ENCODE results near the gene GAD2.

Gene GAD2

GRCh38 chr10:26216585-26217395 is at the start of gene GAD2:
GAD2 (plus strand) TSS chr10:26216774; CDS start chr10:26216810, 36 bp downstream.
- no peak for DNase-seq (ENCODE audit: low spot score)

GRCh38 chr10:26169466-26169865 is 47.1 kb upstream of the GAD2 start:
- DNase-seq (ENCODE audit: low spot score), result peak; percentile 20

DNA sequence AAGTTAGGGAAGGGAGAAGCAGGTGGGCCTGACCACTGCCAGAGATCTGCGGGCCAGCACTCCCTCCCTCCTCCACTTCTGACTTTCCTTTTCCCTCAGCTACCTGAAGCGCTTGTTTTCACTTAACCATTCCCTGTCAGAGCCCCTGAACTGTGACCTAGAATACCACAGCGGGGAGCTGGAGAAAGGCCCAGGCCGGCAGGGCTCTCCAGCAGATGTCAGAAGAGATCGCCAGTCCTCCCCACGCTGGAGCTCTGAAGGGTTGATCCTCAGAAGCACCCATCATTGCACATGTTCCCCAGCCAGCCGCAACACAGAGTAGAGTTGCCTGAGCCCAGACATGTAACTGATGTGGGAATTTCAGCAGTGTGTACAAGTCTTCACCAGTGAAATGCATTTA is 44.4 kb upstream of the GAD2 start:
- DNase-seq (ENCODE audit: low spot score), result no peak

GRCh38 chr10:26173837-26174236 is 42.7 kb upstream of the GAD2 start:
- DNase-seq (ENCODE audit: low spot score), result no peak

DNA sequence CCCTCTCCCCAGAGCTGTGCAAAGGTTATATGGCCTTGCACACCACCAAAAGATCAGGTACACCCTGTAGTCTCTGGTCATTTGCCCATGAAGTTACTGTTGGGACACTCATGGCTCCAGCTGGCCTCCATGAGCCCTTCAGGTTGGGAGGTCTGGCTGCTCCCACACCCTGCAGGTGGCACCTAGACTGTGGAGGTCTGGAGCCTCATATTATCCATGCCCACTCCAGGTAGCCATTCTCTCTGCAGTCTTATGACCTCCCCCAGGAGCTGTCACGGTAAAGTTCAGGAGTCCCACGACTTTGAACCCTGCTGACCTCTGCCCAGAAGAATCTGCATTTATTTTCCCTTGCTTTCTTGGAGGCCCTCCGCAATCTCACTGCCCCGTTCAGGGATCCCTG is 39.2 kb upstream of the GAD2 start:
- no peak for DNase-seq (ENCODE audit: low spot score)

GRCh38 chr10:26194275-26194674 is 22.3 kb upstream of the GAD2 start:
- DNase-seq (ENCODE audit: low spot score), result no peak

DNA sequence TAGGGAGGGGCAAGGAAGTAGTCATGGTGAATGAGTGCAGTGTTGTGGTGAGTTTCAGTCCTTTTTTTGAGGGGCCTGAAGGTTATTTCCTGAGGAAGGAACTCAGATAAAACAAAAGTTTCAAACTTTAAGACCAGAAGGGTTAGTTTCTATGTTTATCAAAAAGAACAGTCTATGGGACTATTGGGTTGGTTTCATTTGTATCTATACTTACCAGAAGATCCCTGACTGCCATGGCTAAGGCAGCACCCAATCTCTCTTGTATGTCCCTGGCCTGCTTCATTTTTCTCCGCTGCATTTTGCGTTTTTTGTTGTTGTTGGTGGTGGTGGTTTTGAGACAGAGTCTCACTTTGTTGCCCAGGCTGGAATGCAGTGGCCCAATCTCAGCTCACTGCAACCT is 19.3 kb upstream of the GAD2 start:
- DNase-seq (ENCODE audit: low spot score), result no peak

DNA sequence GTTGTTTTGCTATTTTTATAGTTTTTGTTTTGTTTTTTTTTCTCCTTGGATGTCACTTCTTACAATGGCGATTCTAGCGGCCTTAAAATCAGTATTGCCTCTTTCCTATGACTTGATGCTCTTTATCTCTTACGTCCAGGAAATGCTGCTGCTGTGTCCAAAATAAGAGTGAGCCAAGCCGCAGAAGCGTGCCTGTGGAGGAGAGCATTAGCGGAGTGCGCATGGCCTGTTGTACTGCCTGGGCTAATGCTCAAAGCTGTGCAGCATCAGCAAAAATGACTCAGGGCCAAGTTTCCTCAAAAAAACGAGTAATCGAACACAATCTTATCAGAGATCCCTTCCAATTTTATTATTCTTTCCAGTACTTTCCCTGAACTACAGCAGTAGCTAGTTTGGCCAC is 18.5 kb upstream of the GAD2 start:
- DNase-seq (ENCODE audit: low spot score), result no peak

DNA sequence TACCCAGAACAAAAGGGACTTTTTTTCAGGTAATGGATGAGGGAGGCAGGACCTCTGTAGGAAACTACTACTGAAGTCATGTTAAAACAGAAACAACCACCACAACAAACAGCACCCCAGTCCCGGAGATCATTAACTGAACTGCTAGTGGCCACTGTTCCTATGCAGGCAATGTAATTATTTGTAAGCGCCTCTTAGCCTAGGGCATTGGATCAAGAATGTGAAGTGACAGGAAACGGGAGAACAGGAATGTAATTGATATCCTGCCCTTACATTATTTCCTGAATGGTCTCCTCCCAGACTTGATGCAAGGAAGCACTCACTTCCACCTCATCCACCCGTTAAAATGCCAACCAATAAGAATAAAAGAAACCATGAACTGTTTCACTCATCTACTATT is 16.7 kb upstream of the GAD2 start:
- no peak for DNase-seq (ENCODE audit: low spot score)

DNA sequence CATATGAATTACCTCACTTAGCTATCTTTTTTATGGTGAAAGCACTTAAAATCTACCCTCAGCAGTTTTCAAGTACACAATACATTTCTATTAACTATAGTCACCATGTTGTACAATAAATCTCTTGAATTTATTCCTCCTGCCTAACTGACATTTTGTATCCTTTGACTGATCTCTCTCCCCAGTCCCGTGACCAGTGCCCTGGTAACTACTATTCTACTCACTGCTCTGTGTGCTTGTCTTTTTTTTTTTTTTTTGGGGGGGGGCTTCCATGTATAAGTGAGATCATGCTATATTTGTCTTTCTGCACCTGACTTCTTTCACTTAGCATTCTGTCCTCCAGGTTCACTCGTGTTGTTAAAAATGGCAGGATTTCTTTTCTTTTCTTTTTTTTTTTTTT is 11.4 kb upstream of the GAD2 start:
- no peak for DNase-seq (ENCODE audit: low spot score)

GRCh38 chr10:26211781-26212444 is 4.7 kb upstream of the GAD2 start:
- DNase-seq (ENCODE audit: low spot score), result no peak

GRCh38 chr10:26212511-26212910 is 4.1 kb upstream of the GAD2 start:
- DNase-seq (ENCODE audit: low spot score), result no peak

GRCh38 chr10:26213157-26213800 is 3.3 kb upstream of the GAD2 start:
- no peak for DNase-seq (ENCODE audit: low spot score)

DNA sequence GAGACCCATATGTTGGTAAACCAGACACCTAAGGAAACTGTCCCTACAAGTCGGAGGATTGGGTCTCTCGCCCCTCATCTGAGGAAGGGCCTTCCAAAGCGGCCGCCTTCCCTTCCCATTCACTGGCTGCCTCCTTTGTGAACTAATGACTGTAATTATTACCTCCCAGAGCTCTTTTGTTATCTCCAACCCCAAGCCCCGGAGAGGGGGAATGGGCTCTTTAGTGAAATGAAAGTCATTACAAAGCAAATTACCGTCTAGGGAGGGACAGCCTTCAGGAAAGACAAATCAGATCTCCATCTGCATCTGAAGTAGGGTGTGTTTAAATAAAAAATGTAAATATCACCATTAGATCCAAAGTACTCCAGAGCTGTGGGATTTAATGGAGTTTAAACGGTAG is 2.6 kb upstream of the GAD2 start:
- no peak for DNase-seq (ENCODE audit: low spot score)

DNA sequence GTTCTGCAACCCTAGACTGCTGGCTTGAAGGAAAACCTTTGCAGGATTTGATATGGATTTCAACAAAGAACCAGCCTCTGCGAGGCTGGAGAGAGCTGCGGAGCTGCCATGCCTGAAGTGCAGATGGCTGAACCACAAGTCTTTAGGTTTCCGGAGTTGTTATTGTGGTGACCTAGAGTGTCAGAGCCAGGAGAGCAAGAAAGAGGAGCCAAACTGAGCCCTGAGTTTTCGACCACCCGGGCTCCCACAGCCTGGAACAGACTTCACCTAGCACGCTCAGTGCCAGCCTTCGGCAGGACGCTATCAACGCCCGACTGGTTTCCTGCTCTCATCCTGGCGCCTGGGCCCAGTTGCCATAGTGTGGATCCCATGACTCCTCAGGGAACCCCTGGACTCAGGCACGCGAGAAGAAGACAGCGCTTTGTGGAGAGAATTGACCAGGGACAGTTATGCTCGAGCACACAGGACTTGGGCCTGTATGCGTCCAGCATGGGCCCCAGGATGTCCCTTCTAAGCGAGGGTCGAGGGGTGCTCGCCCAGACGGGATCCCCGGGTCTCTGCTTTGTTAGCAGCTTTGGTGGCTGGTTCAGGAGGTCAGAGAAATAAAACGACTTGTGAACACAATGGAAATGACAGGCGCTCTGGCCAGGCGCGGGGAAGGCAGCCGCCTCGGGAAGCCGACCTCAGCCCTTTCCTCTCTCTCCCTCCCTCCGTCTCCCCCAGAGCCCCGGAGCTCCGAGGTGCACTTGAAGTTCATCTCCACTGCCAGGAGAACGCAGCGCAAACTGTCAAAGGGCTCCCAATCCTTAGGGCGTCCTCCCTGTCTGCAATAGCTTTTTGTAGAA is 1.8 kb upstream of the GAD2 start:
- no peak for DNase-seq (ENCODE audit: low spot score)

DNA sequence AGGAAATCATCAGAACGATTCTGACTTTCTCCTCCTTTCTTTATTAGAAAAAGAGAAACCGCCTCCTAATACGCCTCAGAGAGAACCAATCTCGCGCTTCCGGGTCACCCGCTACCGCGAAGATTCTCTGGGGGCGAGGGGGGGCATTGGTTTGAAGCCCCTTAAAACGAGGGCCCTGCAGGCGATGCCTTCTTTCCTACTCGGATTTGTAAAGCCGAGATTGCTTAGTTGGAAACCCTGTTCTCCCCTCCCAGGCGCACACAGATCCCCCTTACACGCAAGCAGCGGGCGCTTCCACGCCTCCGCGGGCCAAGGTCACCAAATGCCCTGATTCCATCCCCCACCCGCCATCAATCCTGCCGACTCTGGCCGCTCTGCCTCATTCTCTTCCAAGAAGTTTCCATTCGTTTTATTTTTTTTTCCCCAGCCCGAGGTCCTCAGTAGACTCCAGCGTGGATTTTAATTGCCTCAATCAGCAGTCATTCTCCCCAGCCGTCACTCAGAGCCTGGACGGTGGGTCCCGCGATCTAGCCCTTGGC is 1.1 kb upstream of the GAD2 start:
- no peak for DNase-seq (ENCODE audit: low spot score)

- no peak for DNase-seq (ENCODE audit: low spot score)
Observed at GRCh38 chr10:26215935-26216584, 514 bp upstream of the GAD2 start.

DNA sequence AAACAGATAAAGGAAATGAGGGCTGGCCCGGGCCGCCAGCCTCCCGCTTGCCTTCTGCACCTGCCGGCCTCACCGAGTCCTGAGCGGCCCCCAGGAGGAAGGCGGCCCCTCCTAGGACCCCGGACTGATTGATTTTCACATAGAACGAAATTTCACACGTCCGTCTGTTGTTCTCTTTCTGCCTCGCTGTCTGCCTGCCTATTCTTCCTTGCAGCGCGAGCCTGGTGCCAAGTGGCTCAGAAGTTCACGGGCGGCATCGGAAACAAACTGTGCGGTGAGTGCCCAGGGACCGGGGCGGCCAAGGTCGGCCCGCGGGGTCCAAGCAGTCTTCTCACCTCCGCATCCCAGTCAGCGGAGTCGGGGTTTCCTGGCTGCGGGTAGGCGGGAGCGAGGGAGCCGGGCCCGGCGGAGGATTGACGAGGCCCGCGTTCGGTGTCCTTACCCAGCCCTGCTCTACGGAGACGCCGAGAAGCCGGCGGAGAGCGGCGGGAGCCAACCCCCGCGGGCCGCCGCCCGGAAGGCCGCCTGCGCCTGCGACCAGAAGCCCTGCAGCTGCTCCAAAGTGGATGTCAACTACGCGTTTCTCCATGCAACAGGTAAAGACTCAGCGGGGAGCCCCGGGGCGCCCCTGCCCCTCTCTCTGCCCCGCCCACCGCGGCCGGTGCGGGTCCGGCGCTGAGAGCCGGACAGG is 967 bp downstream of the GAD2 start:
- DNase-seq (ENCODE audit: low spot score), result no peak

DNA sequence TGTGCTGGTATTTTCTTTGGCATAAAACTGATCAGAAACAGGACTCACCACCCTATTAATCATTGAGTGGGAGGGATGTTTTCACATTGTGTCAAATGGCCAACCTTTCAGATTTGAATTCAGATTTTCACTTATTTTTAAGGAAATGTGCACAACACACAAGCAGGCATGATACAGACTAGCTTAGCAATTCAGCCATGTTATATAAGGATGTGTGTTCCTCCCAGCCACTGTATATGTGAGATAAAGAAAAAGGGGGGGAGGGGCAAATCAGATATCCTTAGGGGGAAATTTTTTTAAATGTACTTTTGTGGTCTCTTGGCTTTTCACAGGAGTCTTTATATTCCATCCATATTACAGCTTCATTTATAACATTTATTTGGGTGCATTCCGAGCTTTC is 3.1 kb downstream of the GAD2 start:
- no peak for DNase-seq (ENCODE audit: low spot score)

DNA sequence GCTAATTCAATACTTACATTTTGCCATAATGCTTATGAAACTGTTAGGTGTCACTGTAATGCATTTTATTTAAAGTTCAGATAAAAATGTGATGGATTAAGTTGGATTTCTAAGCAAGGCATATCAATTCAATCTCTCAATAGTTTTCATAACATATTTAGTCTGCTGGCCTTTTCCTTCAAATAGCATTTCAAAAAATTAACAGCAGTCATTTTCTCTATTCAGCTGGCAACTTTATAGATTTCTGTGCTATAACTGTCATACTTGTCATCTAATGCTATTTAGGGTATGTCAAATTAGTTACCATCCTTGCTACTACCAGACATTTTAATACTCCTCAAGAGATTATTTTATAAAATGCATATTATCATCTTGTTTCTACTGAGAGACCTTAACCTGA is 4.3 kb downstream of the GAD2 start:
- DNase-seq (ENCODE audit: low spot score), result no peak

DNA sequence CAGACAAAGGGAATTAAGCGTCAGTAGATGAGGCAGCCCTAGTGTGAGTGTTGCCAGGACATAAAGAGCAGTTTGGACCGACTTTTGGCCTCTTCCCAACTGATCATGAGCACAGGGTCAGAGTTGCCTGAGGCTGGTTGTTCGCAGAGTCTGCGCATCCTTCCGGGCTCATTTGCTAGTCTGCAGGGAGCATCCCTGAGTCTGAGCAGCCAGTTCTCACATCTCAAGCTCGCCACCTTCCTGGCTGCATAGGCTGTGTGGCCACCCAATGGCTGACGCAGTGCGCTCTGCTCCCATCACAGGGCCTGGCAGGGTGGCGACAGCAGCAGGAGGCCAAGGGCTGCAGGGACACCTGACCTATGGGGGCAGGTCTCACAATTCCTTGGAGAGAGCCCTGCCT is 5.0 kb downstream of the GAD2 start:
- DNase-seq (ENCODE audit: low spot score), result no peak

All from RKO (cell line).